SK-N-SH treated with all-trans-retinoic acid at 6 μM for 48 hours (cell line): ENCODE results near the gene MAP3K3.

ENCODE experiments used
- ATAC-seq: fragments of 200-7000 bp; cut with Tn5 transposase; 3 replicates; pipeline ENCODE4 v1.9.1; 2020; ENCODE audit warnings: mild to moderate bottlenecking, moderate library complexity
- ARNTL ChIP-seq: fragments of 450-650 bp; formaldehyde crosslinking; IDR thresholded peaks from 2 replicates; pipeline ENCODE4 v1.5.0; 2020; ENCODE audit warnings: low read depth, mild to moderate bottlenecking, moderate library complexity, borderline replicate concordance
- BACH2 ChIP-seq: fragments of 250-450 bp; sonication (Bioruptor Pico); IDR thresholded peaks from 2 replicates; pipeline ENCODE4 v1.9.0; 2021; ENCODE audit warnings: mild to moderate bottlenecking, borderline replicate concordance
- CREB5 ChIP-seq: fragments of 250-450 bp; sonication (Bioruptor Pico); IDR thresholded peaks from 2 replicates; pipeline ENCODE4 v1.5.1; 2020; ENCODE audit warnings: low read depth, mild to moderate bottlenecking, moderate library complexity
- CSDC2 ChIP-seq: fragments of 250-450 bp; sonication (Bioruptor Pico); IDR thresholded peaks from 2 replicates; pipeline ENCODE4 v1.5.0; 2020; ENCODE audit warnings: mild to moderate bottlenecking, moderate library complexity
- CSRNP3 ChIP-seq: fragments of 250-450 bp; sonication (Bioruptor Pico); IDR thresholded peaks from 2 replicates; pipeline ENCODE4 v1.5.1; 2021; ENCODE audit warnings: mild to moderate bottlenecking, moderate library complexity
- GLIS3 ChIP-seq: fragments of 250-450 bp; sonication (Bioruptor Pico); IDR thresholded peaks from 2 replicates; pipeline ENCODE4 v1.5.0; 2020; ENCODE audit warnings: mild to moderate bottlenecking, moderate library complexity
- ISL1 ChIP-seq: fragments of 250-450 bp; sonication (Bioruptor Pico); IDR thresholded peaks from 2 replicates; pipeline ENCODE4 v2.1.2; 2022; ENCODE audit warnings: mild to moderate bottlenecking, moderate library complexity
- OSR1 ChIP-seq: fragments of 250-450 bp; sonication (Bioruptor Pico); IDR thresholded peaks from 2 replicates; pipeline ENCODE4 v1.8.0; 2022; ENCODE audit warnings: moderate library complexity, mild to moderate bottlenecking, inconsistent platforms
- PATZ1 ChIP-seq: fragments of 250-450 bp; sonication (Bioruptor Pico); IDR thresholded peaks from 2 replicates; pipeline ENCODE4 v1.8.0; 2020; ENCODE audit warnings: mild to moderate bottlenecking, moderate library complexity, borderline replicate concordance
- POU6F1 ChIP-seq: fragments of 250-450 bp; sonication (Bioruptor Pico); IDR thresholded peaks from 2 replicates; pipeline ENCODE4 v1.8.0; 2021; ENCODE audit warnings: low read depth, mild to moderate bottlenecking, moderate library complexity, borderline replicate concordance
- PPARA ChIP-seq: fragments of 250-450 bp; sonication (Bioruptor Pico); IDR thresholded peaks from 2 replicates; pipeline ENCODE4 v1.5.0; 2020; ENCODE audit warnings: mild to moderate bottlenecking, borderline replicate concordance
- RARB ChIP-seq: fragments of 250-450 bp; sonication (Bioruptor Pico); IDR thresholded peaks from 2 replicates; pipeline ENCODE4 v1.8.0; 2021; ENCODE audit warnings: mild to moderate bottlenecking, moderate library complexity
- SNAI2 ChIP-seq: fragments of 250-450 bp; sonication (Bioruptor Pico); IDR thresholded peaks from 2 replicates; pipeline ENCODE4 v1.5.0; 2020; ENCODE audit warnings: mild to moderate bottlenecking, moderate library complexity
- TCF4 ChIP-seq: fragments of 250-450 bp; sonication (Bioruptor Pico); IDR thresholded peaks from 2 replicates; pipeline ENCODE4 v1.8.0; 2021; ENCODE audit warnings: mild to moderate bottlenecking, moderate library complexity, borderline replicate concordance
- TOX ChIP-seq: fragments of 250-450 bp; sonication (Bioruptor Pico); IDR thresholded peaks from 2 replicates; pipeline ENCODE4 v1.8.0; 2021; ENCODE audit warnings: mild to moderate bottlenecking, moderate library complexity, borderline replicate concordance
- TSHZ2 ChIP-seq: fragments of 250-450 bp; sonication (Bioruptor Pico); IDR thresholded peaks from 2 replicates; pipeline ENCODE4 v1.5.0; 2020; ENCODE audit warnings: mild to moderate bottlenecking, moderate library complexity
- ZC3H10 ChIP-seq: fragments of 250-450 bp; sonication (Bioruptor Pico); IDR thresholded peaks from 2 replicates; pipeline ENCODE4 v1.5.1; 2021; ENCODE audit warnings: mild to moderate bottlenecking, moderate library complexity
- ZNF565 ChIP-seq: fragments of 450-650 bp; formaldehyde crosslinking; conservative IDR thresholded peaks from 2 replicates; pipeline ENCODE4 v1.5.0; 2020; ENCODE audit warnings: low read depth, mild to moderate bottlenecking, moderate library complexity
- ZNF8 ChIP-seq: fragments of 450-650 bp; formaldehyde crosslinking; IDR thresholded peaks from 2 replicates; pipeline ENCODE4 v1.5.0; 2020; ENCODE audit warnings: mild to moderate bottlenecking, moderate library complexity

MAP3K3 gene

GRCh38 chr17:63689479-63689878, 67.3 kb downstream of the MAP3K3 start (continued):
- no peak for TF ChIP-seq ZNF8

- TF ChIP-seq ARNTL, result no peak
- no peak for TF ChIP-seq CREB5 (CRISPR knock-in tag)
- TF ChIP-seq RARB (CRISPR knock-in tag), result no peak
- TF ChIP-seq PPARA (CRISPR knock-in tag), result no peak
- no peak for TF ChIP-seq SNAI2
- TF ChIP-seq ISL1, result no peak
- TF ChIP-seq ZC3H10 (CRISPR knock-in tag), result no peak
- TF ChIP-seq ZNF8, result no peak
- TF ChIP-seq POU6F1 (CRISPR knock-in tag), result no peak
- TF ChIP-seq CSRNP3 (CRISPR knock-in tag), result no peak
- no peak for TF ChIP-seq CSDC2 (CRISPR knock-in tag)
- TF ChIP-seq TSHZ2 (CRISPR knock-in tag), result no peak
- TF ChIP-seq OSR1 (CRISPR knock-in tag), result no peak
- no peak for TF ChIP-seq TOX (CRISPR knock-in tag)
- ATAC-seq, result no peak
Observed at GRCh38 chr17:63692195-63692816, 70.1 kb downstream of the MAP3K3 start.

GRCh38 chr17:63693411-63694113, 71.3 kb downstream of the MAP3K3 start:
- TF ChIP-seq CREB5 (CRISPR knock-in tag), result no peak
- TF ChIP-seq PPARA (CRISPR knock-in tag), result no peak
- no peak for TF ChIP-seq CSDC2 (CRISPR knock-in tag)
- TF ChIP-seq ISL1, result no peak
- TF ChIP-seq ZC3H10 (CRISPR knock-in tag), result no peak
- no peak for TF ChIP-seq ARNTL
- no peak for TF ChIP-seq TSHZ2 (CRISPR knock-in tag)
- no peak for TF ChIP-seq ZNF565 (CRISPR knock-in tag)
- TF ChIP-seq TCF4 (CRISPR knock-in tag), result no peak
- TF ChIP-seq PATZ1 (CRISPR knock-in tag), result no peak
- TF ChIP-seq POU6F1 (CRISPR knock-in tag), result no peak
- no peak for TF ChIP-seq BACH2 (CRISPR knock-in tag)
- no peak for TF ChIP-seq SNAI2
- no peak for TF ChIP-seq GLIS3
- TF ChIP-seq OSR1 (CRISPR knock-in tag), result no peak
- ATAC-seq, result no peak
